Upper lobe of right lung (tissue), 1 donor: ENCODE data around the gene AKR1C3. TPM values are rescaled to one million over a fixed set of nuclear protein-coding genes. Genes with fewer than 3 reads are reported as not detected.

ENCODE experiments used
- ATAC-seq: fragments of 200-7000 bp; cut with Tn5 transposase; one replicate; pipeline ENCODE4 v1.9.1; 2020; ENCODE audit warnings: mild to moderate bottlenecking, moderate library complexity
- DNase-seq: peaks from one replicate; pipeline ENCODE4 v3.0.0-alpha.2; 2020
- H3K27ac ChIP-seq: fragments of 200-600 bp; one replicate; pipeline ENCODE4 v1.8.0; 2022
- H3K27me3 ChIP-seq: fragments of 200-600 bp; one replicate; pipeline ENCODE4 v1.8.0; 2022; ENCODE audit warnings: mild to moderate bottlenecking
- H3K36me3 ChIP-seq: fragments of 200-600 bp; one replicate; pipeline ENCODE4 v1.8.0; 2022
- H3K4me1 ChIP-seq: fragments of 200-600 bp; one replicate; pipeline ENCODE4 v1.8.0; 2022
- H3K4me3 ChIP-seq: fragments of 200-600 bp; one replicate; pipeline ENCODE4 v1.8.0; 2022; ENCODE audit warnings: mild to moderate bottlenecking
- H3K9me3 ChIP-seq: fragments of 200-600 bp; one replicate; pipeline ENCODE4 v1.8.0; 2022
- CTCF ChIP-seq: fragments of 200-600 bp; IDR thresholded peaks from one replicate; pipeline ENCODE4 v1.8.0; 2022; ENCODE audit warnings: antibody characterized with exemption
- intact Hi-C: fragments of 100-400 bp; cut with DNase I; formaldehyde crosslinking; loops from one replicate; pipeline ENCODE4 v1.11.0; 2022
- total RNA-seq: library from RNA; stranded (reverse); fragmentation: NEBNext Ultra II Directional; extraction: Animal tissue kit (Norgen Biotek cat#: 25700); gene quantifications from one replicate; pipeline ENCODE4 v1.2.1, GENCODE V29; 2021
- donor health status: DM: no; HTN: yes; CAD: no; lungs with severe emphysema.

AKR1C3 gene
- total RNA-seq, 1 donor from 2014 or later: 63.6 TPM

- Histone ChIP-seq H3K27ac (no peak overlapping the region), H3K27me3 (no peaks in the 10 kb centered on the region), H3K9me3 (no peaks in the 10 kb centered on the region), H3K4me1 (no peaks in the 10 kb centered on the region), H3K36me3 (no peaks in the 10 kb centered on the region), H3K4me3 (no peak overlapping the region)
- ATAC-seq: no peak
- TF ChIP-seq CTCF: no peak
- intact Hi-C loops: no loop called here
- DNase-seq: no peak
Observed at GRCh38 chr10:5076615-5077014, 17.6 kb upstream of the AKR1C3 start.

GRCh38 chr10:5078547-5079180 lies 15.6 kb upstream of the AKR1C3 start:
- no peaks in the 10 kb centered on the region for H3K36me3 ChIP-seq
- no peaks in the 10 kb centered on the region for H3K4me1 ChIP-seq
- no peak for DNase-seq
- no peaks in the 10 kb centered on the region for H3K9me3 ChIP-seq
- H3K4me3 ChIP-seq: no peak overlapping the region
- intact Hi-C loops: no loop called here
- TF ChIP-seq CTCF: no peak
- no peaks in the 10 kb centered on the region for H3K27me3 ChIP-seq
- no peak overlapping the region for H3K27ac ChIP-seq
- ATAC-seq: no peak

GRCh38 chr10:5079306-5079830 lies 14.8 kb upstream of the AKR1C3 start:
- no peak overlapping the region for H3K4me3 ChIP-seq
- H3K9me3 ChIP-seq: no peaks in the 10 kb centered on the region
- no peaks in the 10 kb centered on the region for H3K36me3 ChIP-seq
- no peaks in the 10 kb centered on the region for H3K4me1 ChIP-seq
- DNase-seq: no peak
- H3K27ac ChIP-seq: no peak overlapping the region
- intact Hi-C loops: no loop called here
- H3K27me3 ChIP-seq: no peaks in the 10 kb centered on the region
- ATAC-seq: no peak
- TF ChIP-seq CTCF: no peak

GRCh38 chr10:5079836-5080235 lies 14.4 kb upstream of the AKR1C3 start:
- TF ChIP-seq CTCF: no peak
- no peak overlapping the region for H3K4me3 ChIP-seq
- ATAC-seq: no peak
- no peaks in the 10 kb centered on the region for H3K36me3 ChIP-seq
- H3K4me1 ChIP-seq: no peaks in the 10 kb centered on the region
- H3K27ac ChIP-seq: no peak overlapping the region
- no peaks in the 10 kb centered on the region for H3K27me3 ChIP-seq
- no peak for DNase-seq
- intact Hi-C loops: no loop called here
- no peaks in the 10 kb centered on the region for H3K9me3 ChIP-seq

- H3K27me3 ChIP-seq: no peaks in the 10 kb centered on the region
- DNase-seq: no peak
- no peak overlapping the region for H3K4me3 ChIP-seq
- ATAC-seq: no peak
- TF ChIP-seq CTCF: no peak
- no peak overlapping the region for H3K27ac ChIP-seq
- H3K9me3 ChIP-seq: no peaks in the 10 kb centered on the region
- H3K4me1 ChIP-seq: no peaks in the 10 kb centered on the region
- intact Hi-C loops: no loop called here
- no peaks in the 10 kb centered on the region for H3K36me3 ChIP-seq
Observed at GRCh38 chr10:5081091-5081490, 13.1 kb upstream of the AKR1C3 start.
